Upper lobe of right lung (tissue), 1 donor: Measurements from ENCODE around the gene NCAPH2. TPM values are rescaled to one million over a fixed set of nuclear protein-coding genes. Genes with fewer than 3 reads are reported as not detected.

ENCODE experiments used
- ATAC-seq: fragments of 200-7000 bp; cut with Tn5 transposase; one replicate; pipeline ENCODE4 v1.9.1; 2020; ENCODE audit warnings: mild to moderate bottlenecking, moderate library complexity
- DNase-seq: peaks from one replicate; pipeline ENCODE4 v3.0.0-alpha.2; 2020
- H3K27ac ChIP-seq: fragments of 200-600 bp; one replicate; pipeline ENCODE4 v1.8.0; 2022
- H3K27me3 ChIP-seq: fragments of 200-600 bp; one replicate; pipeline ENCODE4 v1.8.0; 2022; ENCODE audit warnings: mild to moderate bottlenecking
- H3K36me3 ChIP-seq: fragments of 200-600 bp; one replicate; pipeline ENCODE4 v1.8.0; 2022
- H3K4me1 ChIP-seq: fragments of 200-600 bp; one replicate; pipeline ENCODE4 v1.8.0; 2022
- H3K4me3 ChIP-seq: fragments of 200-600 bp; one replicate; pipeline ENCODE4 v1.8.0; 2022; ENCODE audit warnings: mild to moderate bottlenecking
- H3K9me3 ChIP-seq: fragments of 200-600 bp; one replicate; pipeline ENCODE4 v1.8.0; 2022
- CTCF ChIP-seq: fragments of 200-600 bp; IDR thresholded peaks from one replicate; pipeline ENCODE4 v1.8.0; 2022; ENCODE audit warnings: antibody characterized with exemption
- intact Hi-C: fragments of 100-400 bp; cut with DNase I; formaldehyde crosslinking; loops from one replicate; pipeline ENCODE4 v1.11.0; 2022
- total RNA-seq: library from RNA; stranded (reverse); fragmentation: NEBNext Ultra II Directional; extraction: Animal tissue kit (Norgen Biotek cat#: 25700); gene quantifications from one replicate; pipeline ENCODE4 v1.2.1, GENCODE V29; 2021
- donor health status: DM: no; HTN: yes; CAD: no; lungs with severe emphysema.

Gene NCAPH2
- total RNA-seq, 1 donor from 2014 or later: 51.8 TPM

GRCh38 chr22:50563413-50564160 is 55.6 kb downstream of the NCAPH2 start:
- H3K27ac ChIP-seq: peak overlapping the region; percentile 65
- ATAC-seq (peak; percentile 17), DNase-seq (no peak)
- no peak for TF ChIP-seq CTCF
- no peaks in the 10 kb centered on the region for H3K9me3 ChIP-seq
- H3K27me3 ChIP-seq: no peaks in the 10 kb centered on the region
- H3K36me3 ChIP-seq: no peaks in the 10 kb centered on the region
- peaks cover 10% of the 10 kb centered on the region for H3K4me1 ChIP-seq
- peak overlapping the region; percentile 71 for H3K4me3 ChIP-seq
- intact Hi-C loops: no loop called here

GRCh38 chr22:50564289-50564688 is 56.3 kb downstream of the NCAPH2 start:
- no peaks in the 10 kb centered on the region for H3K9me3 ChIP-seq
- H3K36me3 ChIP-seq: no peaks in the 10 kb centered on the region
- no peak for ATAC-seq
- TF ChIP-seq CTCF: no peak
- H3K4me3 ChIP-seq: no peak overlapping the region
- intact Hi-C loops: no loop called here
- H3K27ac ChIP-seq: no peak overlapping the region
- H3K4me1 ChIP-seq: peaks cover 10% of the 10 kb centered on the region
- DNase-seq: no peak
- no peaks in the 10 kb centered on the region for H3K27me3 ChIP-seq

- H3K9me3 ChIP-seq: no peaks in the 10 kb centered on the region
- peaks cover 10% of the 10 kb centered on the region for H3K4me1 ChIP-seq
- H3K27me3 ChIP-seq: no peaks in the 10 kb centered on the region
- no peak overlapping the region for H3K4me3 ChIP-seq
- ATAC-seq (no peak), DNase-seq (no peak)
- no peaks in the 10 kb centered on the region for H3K36me3 ChIP-seq
- intact Hi-C loops: no loop called here
- no peak for TF ChIP-seq CTCF
- H3K27ac ChIP-seq: no peak overlapping the region
These were observed 59.8 kb downstream of the NCAPH2 start for GRCh38 chr22:50567721-50568252.

GRCh38 chr22:50568626-50569025 is 60.6 kb downstream of the NCAPH2 start:
- DNase-seq (no peak), ATAC-seq (no peak)
- no peak for TF ChIP-seq CTCF

GRCh38 chr22:50569041-50569459 is 61.0 kb downstream of the NCAPH2 start:
- H3K9me3 ChIP-seq: no peaks in the 10 kb centered on the region
- no peaks in the 10 kb centered on the region for H3K4me1 ChIP-seq
- no peak overlapping the region for H3K4me3 ChIP-seq
- H3K27ac ChIP-seq: no peak overlapping the region
- TF ChIP-seq CTCF: no peak
- no peaks in the 10 kb centered on the region for H3K27me3 ChIP-seq
- intact Hi-C loops: no loop called here
- DNase-seq (no peak), ATAC-seq (no peak)
- H3K36me3 ChIP-seq: no peaks in the 10 kb centered on the region

More at GRCh38 chr22:50568626-50569025, 60.6 kb downstream of the NCAPH2 start:
- H3K9me3 ChIP-seq: no peaks in the 10 kb centered on the region
- peaks cover 4% of the 10 kb centered on the region for H3K4me1 ChIP-seq
- intact Hi-C loops: no loop called here
- H3K36me3 ChIP-seq: no peaks in the 10 kb centered on the region
- no peak overlapping the region for H3K27ac ChIP-seq
- no peaks in the 10 kb centered on the region for H3K27me3 ChIP-seq
- H3K4me3 ChIP-seq: no peak overlapping the region
